Measurements from ENCODE around the gene BHMT2.

BHMT2 gene, protein sequence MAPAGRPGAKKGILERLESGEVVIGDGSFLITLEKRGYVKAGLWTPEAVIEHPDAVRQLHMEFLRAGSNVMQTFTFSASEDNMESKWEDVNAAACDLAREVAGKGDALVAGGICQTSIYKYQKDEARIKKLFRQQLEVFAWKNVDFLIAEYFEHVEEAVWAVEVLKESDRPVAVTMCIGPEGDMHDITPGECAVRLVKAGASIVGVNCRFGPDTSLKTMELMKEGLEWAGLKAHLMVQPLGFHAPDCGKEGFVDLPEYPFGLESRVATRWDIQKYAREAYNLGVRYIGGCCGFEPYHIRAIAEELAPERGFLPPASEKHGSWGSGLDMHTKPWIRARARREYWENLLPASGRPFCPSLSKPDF

GRCh38 chr5:79069488-79070349 is at the start of gene BHMT2, which contains the start of gene DMGDH:
TSS of gene BHMT2 (plus strand) at chr5:79069767. CDS start at chr5:79069783, 16 bp downstream.
TSS of gene DMGDH (minus strand) at chr5:79069674. CDS start at chr5:79069620, 54 bp downstream.
- DNase-seq: no peak

- DNase-seq: peak; percentile 29
Observed at GRCh38 chr5:79020861-79021561, 48.6 kb upstream of the BHMT2 start.

DNA sequence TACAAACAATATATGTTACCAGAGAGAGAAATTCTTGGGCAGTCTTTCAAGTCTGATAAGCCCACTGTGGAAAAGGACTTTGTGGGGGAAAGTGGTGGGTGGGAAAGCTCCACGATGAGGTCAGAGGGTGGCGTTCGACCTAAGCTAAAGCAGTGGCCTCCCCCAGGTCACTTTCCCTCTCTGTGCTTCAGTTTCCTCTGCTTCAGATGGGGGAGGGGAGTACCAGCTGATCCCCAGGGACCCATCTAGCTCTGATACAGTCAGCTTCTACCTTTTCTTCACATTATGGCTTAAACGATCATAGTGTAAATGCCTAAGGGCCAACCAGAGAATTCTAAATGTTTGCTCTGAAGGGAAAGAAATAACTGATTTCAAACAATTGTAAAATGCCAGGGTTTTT is 47.8 kb upstream of the BHMT2 start:
- DNase-seq: no peak

- no peak for DNase-seq
Observed at GRCh38 chr5:79022771-79023170, 46.8 kb upstream of the BHMT2 start.

DNA sequence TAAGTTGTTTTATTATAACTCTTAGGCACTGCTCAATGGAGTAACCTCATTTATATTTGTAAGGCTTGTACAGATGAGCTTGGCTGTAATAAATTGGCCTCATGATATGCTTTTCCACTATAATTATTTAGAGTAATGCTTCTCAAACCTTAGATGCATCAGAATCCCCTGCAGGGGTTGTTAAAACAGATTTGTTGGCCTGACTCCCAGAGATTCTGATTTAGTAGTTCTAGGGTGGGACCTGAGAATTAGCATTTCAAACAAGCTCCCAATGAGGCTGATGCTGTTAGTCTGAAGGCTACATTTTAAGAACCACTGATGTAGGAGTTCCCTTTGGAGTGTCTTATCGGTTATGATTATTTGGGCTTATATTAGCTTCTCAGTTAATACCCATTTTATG is 46.2 kb upstream of the BHMT2 start:
- DNase-seq: no peak

DNA sequence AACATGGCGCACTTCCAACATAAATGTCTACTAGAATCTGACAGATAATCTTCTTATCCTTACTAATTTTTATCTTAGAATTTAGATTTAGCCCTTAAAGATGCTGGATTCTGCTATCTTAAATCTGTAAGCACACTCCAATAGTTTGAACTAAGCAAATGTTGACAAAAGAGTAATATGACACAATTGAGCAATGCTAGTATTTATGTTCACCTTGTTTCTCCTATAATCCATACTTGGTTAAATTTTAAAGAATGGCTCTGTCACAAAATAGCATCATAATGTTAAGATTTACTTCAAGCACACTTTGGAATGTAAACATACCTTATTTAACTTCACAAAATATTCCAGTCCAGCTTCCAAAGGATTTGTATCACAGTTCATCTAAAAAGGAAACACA is 45.6 kb upstream of the BHMT2 start:
- no peak for DNase-seq

- DNase-seq: peak; percentile 21
Observed at GRCh38 chr5:79025054-79025472, 44.5 kb upstream of the BHMT2 start.

DNA sequence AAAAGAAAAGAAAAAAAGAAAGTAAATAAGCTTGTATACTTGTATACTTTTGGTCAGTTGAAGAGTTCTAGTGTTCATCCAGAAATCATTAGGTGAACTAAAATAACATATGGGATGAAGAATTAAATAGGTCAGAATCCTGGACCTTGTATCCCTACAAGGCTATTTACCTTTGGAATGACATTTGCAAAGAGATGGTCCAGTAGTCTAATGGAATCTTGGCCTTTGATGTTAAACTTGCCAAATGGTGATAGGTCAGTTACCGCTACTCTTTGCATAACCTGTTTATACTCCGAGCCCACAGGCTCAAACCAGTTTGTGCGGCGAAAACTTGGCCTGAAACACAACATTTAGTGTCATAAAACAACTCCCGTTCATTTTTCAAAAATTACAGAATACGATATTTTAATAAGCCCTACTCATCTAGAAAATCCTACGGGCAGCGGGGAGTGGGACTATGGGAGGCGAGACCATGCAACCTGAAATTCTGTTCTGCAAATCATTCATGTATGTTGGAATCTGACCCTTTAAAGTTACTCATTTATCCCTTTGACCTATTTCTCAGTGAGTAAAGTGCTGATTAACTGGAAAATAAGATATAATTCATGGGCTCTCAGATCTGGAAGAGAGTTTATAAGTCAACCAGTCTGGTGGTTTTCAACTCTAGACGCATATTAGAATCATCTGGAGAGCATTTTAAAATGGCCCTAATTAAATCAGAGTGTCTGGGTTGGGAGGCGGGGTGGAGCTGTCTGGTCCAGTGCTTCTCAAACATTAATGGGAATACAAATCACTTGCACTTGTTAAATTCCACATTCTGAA is 38.7 kb upstream of the BHMT2 start:
- no peak for DNase-seq

DNA sequence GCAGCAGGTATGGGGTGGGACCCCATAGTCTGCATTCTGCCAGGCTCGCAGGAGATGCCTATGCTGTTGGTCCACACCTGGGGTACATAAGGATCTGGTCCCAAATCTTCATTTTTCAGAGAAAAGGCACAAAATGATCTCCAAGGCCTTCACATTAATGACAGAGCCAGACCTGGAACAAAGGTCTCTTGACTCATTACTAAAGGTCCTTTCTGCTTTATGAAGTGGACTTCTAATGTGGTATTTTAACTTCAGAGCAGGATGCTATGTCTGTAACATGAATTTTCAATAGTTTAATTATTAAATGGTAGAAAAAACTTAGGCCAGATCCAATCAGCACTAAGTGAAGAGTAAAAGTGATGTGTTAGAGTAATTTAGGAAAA is 38.1 kb upstream of the BHMT2 start:
- no peak for DNase-seq

DNA sequence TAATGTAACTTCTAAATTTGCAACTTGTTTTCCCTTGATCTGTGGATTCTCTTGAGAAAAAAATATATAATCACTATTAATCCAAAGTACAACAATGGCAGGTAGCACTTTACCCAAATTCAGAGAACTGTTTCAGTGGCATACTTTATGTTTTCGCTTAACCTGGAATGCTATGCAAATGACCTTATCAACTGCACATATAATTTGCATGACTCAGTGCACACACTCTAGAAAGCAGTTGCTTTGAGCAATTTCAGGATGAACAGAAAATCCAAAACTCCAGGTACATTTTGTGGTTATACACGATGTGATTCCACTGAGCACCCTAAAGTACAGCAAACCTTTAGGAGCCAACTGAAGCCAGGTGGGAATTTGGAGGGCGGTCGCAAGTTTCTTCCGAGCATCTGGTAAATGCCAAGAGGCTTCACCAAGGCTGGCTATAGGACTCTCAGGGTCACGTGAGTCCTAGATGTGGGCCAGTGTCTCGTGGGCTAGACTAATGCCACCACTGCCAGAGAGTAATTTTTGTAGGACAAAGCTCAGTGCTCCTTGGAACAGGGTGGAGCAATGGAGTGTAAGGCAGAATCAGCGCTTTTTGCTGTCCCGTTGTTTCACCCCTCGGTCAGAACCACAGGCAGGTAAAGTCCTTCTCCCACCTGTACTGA is 37.4 kb upstream of the BHMT2 start:
- DNase-seq: no peak

DNA sequence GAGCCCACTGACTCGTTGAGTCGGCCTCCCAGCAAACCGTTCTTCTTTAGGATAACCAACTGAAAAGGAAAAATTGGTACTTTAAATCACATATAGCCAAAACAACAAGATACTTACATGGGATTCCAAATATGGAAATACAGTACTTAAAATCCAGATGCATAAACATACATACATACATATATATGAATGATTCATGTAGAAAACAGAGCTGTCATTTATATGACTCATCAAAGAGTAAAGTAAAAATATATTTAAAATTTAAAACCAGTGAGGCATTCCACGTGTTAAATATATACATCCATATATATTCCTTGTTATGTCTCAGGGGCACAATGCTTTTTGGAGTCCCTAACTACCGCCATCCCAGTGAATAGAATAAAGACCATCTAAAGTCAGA is 36.8 kb upstream of the BHMT2 start:
- no peak for DNase-seq

DNA sequence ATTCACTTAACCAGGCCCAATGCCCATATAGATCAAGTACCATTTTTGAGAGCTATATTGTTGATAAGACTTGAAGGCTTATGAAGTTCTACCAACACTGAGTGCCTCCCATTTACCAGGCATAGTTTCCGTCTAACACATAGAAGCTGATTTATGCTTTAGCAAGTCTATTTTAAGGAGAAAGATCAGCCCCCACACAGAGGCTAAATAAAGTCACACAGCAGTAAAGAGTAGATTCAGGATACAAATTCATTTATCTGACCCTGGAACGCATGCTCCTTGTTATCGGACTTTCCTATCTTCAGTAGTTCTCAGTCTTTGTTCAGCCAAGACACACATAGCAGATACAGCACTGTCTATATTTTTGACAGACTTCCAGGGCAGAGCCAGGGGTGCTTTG is 34.3 kb upstream of the BHMT2 start:
- no peak for DNase-seq

DNA sequence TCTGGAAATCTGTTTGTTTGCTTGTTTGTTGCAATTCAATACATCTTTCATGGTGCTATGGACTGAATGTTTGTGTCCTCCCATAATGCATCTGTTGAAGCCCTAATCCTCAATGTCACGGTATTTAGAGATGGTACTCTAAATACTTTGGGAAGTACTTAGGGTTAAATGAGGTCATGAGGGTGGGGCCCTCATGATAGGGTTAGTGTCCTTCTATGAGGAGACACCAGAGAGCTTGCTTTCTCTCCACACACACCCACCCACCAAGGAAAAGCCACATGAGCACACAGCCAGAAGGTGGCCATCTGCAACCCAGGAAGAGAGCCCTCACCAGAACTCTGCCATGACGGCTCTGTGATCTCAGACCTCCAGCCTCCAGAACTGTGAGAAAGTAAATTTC is 32.8 kb upstream of the BHMT2 start:
- no peak for DNase-seq

DNA sequence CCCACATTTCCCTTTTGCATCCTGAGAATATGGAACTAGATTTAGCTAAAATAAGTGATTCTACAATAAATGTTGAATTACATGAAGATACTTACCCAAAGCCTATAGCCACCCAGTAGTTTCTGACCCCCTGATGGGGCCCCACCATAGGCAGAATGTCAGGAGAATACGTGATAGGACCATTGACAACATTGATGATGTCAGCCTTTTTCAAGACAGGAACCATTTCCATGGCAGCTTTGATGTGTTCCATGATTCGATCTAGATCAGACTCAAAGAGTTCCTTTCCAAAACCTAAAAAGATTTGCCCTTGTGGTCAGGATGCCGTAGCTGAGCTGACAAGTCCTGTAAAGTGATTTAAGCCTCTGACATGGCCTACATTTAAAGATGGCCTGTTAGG is 27.4 kb upstream of the BHMT2 start:
- no peak for DNase-seq

- no peak for DNase-seq
Observed at GRCh38 chr5:79047199-79047598, 22.4 kb upstream of the BHMT2 start.

- no peak for DNase-seq
Observed at GRCh38 chr5:79048437-79048836, 21.1 kb upstream of the BHMT2 start.

GRCh38 chr5:79050498-79050897 is 19.1 kb upstream of the BHMT2 start:
- no peak for DNase-seq

DNA sequence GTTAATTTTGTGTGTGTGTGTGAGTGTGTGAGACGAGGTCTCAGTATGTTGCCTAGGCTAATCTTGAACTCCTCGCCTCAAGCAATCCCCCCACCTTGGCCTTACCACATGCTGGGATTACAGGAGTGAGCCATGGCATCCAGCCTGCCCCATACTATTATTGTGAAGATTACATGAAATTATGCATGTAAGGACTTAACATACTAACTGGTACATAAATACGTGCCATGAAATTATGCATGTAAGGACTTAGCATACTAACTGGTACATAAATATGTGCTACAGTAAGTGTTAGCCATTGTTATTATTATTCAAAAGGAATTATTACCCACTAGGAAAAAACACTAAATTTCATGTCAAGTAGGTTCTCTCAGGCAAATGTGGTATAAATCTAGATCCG is 16.2 kb upstream of the BHMT2 start:
- DNase-seq: no peak

- no peak for DNase-seq
Observed at GRCh38 chr5:79055017-79055416, 14.6 kb upstream of the BHMT2 start.

- DNase-seq: no peak
Observed at GRCh38 chr5:79056847-79057246, 12.7 kb upstream of the BHMT2 start.

DNA sequence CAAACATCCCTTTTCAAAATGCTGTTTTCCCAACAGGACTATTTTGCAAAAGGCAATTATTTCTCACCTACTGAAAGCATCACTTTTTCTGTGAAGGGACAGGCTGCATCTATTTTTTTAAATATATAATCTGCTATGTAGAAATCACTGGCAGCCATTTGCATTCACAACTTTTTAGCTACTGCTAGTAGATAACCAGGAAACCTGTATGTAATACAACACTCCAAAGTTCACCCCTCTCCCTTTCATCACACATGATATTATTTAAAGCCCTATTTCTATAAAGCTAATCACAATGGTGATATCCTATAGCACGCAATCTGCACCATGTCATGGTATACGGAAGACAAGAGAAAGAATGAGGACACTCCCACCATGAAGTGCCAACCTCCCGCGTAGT is 9.9 kb upstream of the BHMT2 start:
- no peak for DNase-seq

GRCh38 chr5:79062436-79062835 is 7.1 kb upstream of the BHMT2 start:
- DNase-seq: no peak
